GM12878 (cell line): ENCODE data around the gene ZNF276. TPM values are rescaled to one million over a fixed set of nuclear protein-coding genes. Genes with fewer than 3 reads are reported as not detected.

ENCODE experiments used
- BACH1 ChIP-seq: fragments of 450-650 bp; IDR thresholded peaks from 2 replicates; pipeline ENCODE4 v1.6.1; 2017; ENCODE audit warnings: mild to moderate bottlenecking, borderline replicate concordance
- BMI1 ChIP-seq: fragments of 450-650 bp; IDR thresholded peaks from 2 replicates; pipeline ENCODE4 v1.6.1; 2016; ENCODE audit warnings: mild to moderate bottlenecking, moderate library complexity, borderline replicate concordance
- CHD4 ChIP-seq: fragments of 200-600 bp; sonication (generic); IDR thresholded peaks from 2 replicates; pipeline ENCODE4 v1.6.1; 2016; ENCODE audit warnings: mild to moderate bottlenecking
- E2F8 ChIP-seq: fragments of 450-650 bp; IDR thresholded peaks from 2 replicates; pipeline ENCODE4 v1.6.1; 2018; ENCODE audit warnings: mild to moderate bottlenecking, low read depth, moderate library complexity; ENCODE audit not compliant: partially characterized antibody
- ETV6 ChIP-seq, 2 experiments: fragments of 450-650 bp in 1 of 2; IDR thresholded peaks in 1 of 2; conservative IDR thresholded peaks in 1 of 2; 2 replicates each; pipeline ENCODE4 v1.6.1; 2014; ENCODE audit warnings: antibody characterized with exemption in 1 of 2, borderline replicate concordance in 1 of 2, low read depth in 1 of 2, mild to moderate bottlenecking in 1 of 2, moderate library complexity in 1 of 2
- FOXK2 ChIP-seq: fragments of 450-650 bp; IDR thresholded peaks from 2 replicates; pipeline ENCODE4 v1.6.1; 2017; ENCODE audit warnings: mild to moderate bottlenecking, moderate library complexity
- IKZF1 ChIP-seq: fragments of 450-650 bp; conservative IDR thresholded peaks from 2 replicates; pipeline ENCODE4 v1.6.1; 2017; ENCODE audit warnings: antibody characterized with exemption, mild to moderate bottlenecking
- IRF4 ChIP-seq: IDR thresholded peaks from 2 replicates; pipeline ENCODE4 v1.6.1; 2011; ENCODE audit warnings: low read depth, low read length
- MAX ChIP-seq: IDR thresholded peaks from 2 replicates; pipeline ENCODE4 v1.6.1; 2012; ENCODE audit warnings: low read depth, low read length, improper control_type of control experiment
- MEF2B ChIP-seq: fragments of 450-650 bp; IDR thresholded peaks from 2 replicates; pipeline ENCODE4 v1.6.1; 2018; ENCODE audit warnings: mild to moderate bottlenecking, moderate library complexity; ENCODE audit not compliant: partially characterized antibody, poor library complexity, severe bottlenecking
- NKRF ChIP-seq: fragments of 450-650 bp; conservative IDR thresholded peaks from 2 replicates; pipeline ENCODE4 v1.6.1; 2017; ENCODE audit warnings: mild to moderate bottlenecking, moderate library complexity
- POLR2A ChIP-seq: IDR thresholded peaks from 2 replicates; pipeline ENCODE4 v1.6.1; 2011; ENCODE audit warnings: low read depth, mild to moderate bottlenecking, low read length
- SMAD5 ChIP-seq: IDR thresholded peaks from 2 replicates; pipeline ENCODE4 v1.6.1; 2016; ENCODE audit warnings: antibody characterized with exemption, low read depth
- TCF12 ChIP-seq: IDR thresholded peaks from 2 replicates; pipeline ENCODE4 v1.6.1; 2011; ENCODE audit warnings: low read depth, mild to moderate bottlenecking, low read length
- ZBTB11 ChIP-seq: fragments of 450-650 bp; formaldehyde crosslinking; IDR thresholded peaks from 2 replicates; pipeline ENCODE4 v1.5.0; 2022; ENCODE audit warnings: mild to moderate bottlenecking, missing genetic modification characterization
- ZBTB40 ChIP-seq: fragments of 450-650 bp; IDR thresholded peaks from 2 replicates; pipeline ENCODE4 v1.6.1; 2016; ENCODE audit warnings: mild to moderate bottlenecking, moderate library complexity, borderline replicate concordance
- polyA plus RNA-seq, 11 experiments: library from polyadenylated mRNA; depleted of rRNA in 4 of 11; unstranded in 6 of 11; stranded (reverse) in 5 of 11; fragments of >200 nt; fragmentation: Nextera tagmentation in 4 of 11; fragmentation: Illumina TruSeq in 1 of 11; extraction: Ambion mirVana in 4 of 11; extraction: Trizol in 1 of 11; gene quantifications; 1 replicate in 1 of 11; 2 replicates in 10 of 11; pipeline versions ENCODE4 v1.2.1 to v1.2.3, GENCODE V29; 2011 to 2016; ENCODE audit warnings: inconsistent platforms in 2 of 11, missing spikeins in 2 of 11, low read depth in 1 of 11
- total RNA-seq, 4 experiments: library from RNA; depleted of rRNA in 3 of 4; stranded (reverse); fragments of >200 nt in 3 of 4; fragmentation: Illumina TruSeq in 1 of 4; extraction: Trizol in 1 of 4; gene quantifications; 2 replicates each; pipeline versions ENCODE4 v1.2.1 to v1.2.3, GENCODE V29; 2013 to 2021

ZNF276 gene
- total and polyA plus RNA-seq, 10 of the 15 experiments (the other 5 are each of a cell fraction or from before 2014, with no cell fraction given), result 0.27 to 22.7 (median 8.7) TPM

GRCh38 chr16:89721546-89722391, 432 bp downstream of the ZNF276 start (continued):
- no peak for TF ChIP-seq ZBTB11 (CRISPR knock-in tag)
- TF ChIP-seq TCF12, result no peak
- TF ChIP-seq E2F8, result no peak
- no peak for TF ChIP-seq CHD4
- TF ChIP-seq BACH1, result peak; percentile 66
- peak; percentile 67 for TF ChIP-seq IKZF1
- peak; percentile 66 for TF ChIP-seq NKRF
- no peak for TF ChIP-seq BMI1
- no peak for TF ChIP-seq IRF4
- TF ChIP-seq MEF2B, result no peak
- no peak for TF ChIP-seq ZBTB40
- TF ChIP-seq SMAD5, result no peak
- peak; percentile 3; the same call in 1 of the 2 replicates for TF ChIP-seq POLR2A
- no peak for TF ChIP-seq MAX
- peak in 1 of 2 experiments; percentile 46; a peak in 1 of 4 replicates for TF ChIP-seq ETV6 (conservative IDR thresholded peaks at IDR 0.05 in 1 of 2, IDR thresholded peaks at IDR 0.05 in 1 of 2; ENCODE audit: borderline replicate concordance in 1 of 2, low read depth in 1 of 2)
- TF ChIP-seq FOXK2, result no peak
